T-helper 1 cell treated with Interleukin-12 subunit alpha and Interleukin-12 subunit beta and Interleukin-4 antibody, amounts not matched to agents 30 ng/mL and 1 ng/mL, for 36 hours (primary cell): Measurements from ENCODE around the gene FAM117B. TPM values are rescaled to one million over a fixed set of nuclear protein-coding genes. Genes with fewer than 3 reads are reported as not detected.
"Not testable (repeated sequence)": the region's sequence is repeated elsewhere in the genome, so short reads cannot be mapped to it uniquely, and the experiment has no call there.

Experiments
- intact Hi-C: fragments of 100-400 bp; cut with micrococcal nuclease; formaldehyde crosslinking; loops from one replicate; pipeline ENCODE4 v1.15.1; 2024
- total RNA-seq: library from RNA; stranded (reverse); gene quantifications from 2 replicates; pipeline ENCODE4 v1.2.3, GENCODE V29; 2022

The FAM117B gene
- total RNA-seq, 1 donor from 2014 or later: 5.2 TPM

DNA sequence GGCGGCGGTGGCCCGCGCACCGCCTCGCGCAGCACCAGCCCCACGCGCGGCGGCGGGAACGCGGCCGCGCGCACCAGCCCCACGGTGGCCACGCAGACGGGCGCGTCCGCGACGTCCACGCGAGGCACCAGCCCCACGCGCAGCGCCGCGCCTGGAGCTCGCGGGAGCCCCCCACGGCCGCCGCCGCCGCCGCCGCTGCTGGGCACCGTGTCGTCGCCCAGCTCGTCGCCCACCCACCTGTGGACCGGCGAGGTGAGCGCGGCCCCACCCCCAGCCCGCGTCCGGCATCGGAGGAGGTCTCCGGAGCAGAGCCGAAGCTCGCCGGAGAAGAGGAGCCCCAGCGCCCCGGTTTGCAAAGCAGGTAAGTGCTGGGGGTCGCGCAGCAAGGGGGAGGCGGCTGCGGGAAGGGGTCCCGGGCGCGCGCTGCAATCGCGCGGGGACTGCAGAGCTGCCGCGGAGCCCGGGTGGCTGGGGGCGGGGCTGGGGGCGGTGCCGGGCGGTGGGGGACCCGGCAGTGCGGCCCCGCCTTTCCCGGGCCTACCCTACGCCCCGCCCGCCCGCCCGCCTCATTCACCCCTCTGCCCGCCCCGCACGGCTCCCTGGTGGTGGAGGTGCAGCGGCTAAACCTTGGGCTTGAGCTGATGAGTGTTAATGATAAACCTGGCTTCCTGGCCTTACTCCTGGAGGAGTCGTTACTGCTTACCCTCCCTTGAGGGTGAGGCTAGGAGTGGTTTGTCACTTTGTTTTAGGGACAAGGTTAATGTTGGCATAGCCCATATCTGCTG lies 851 bp downstream of the FAM117B start:
- intact Hi-C loops: loop anchor here (1.0 to 10.0 kb wide), 14 partner anchors 35 to 1371 kb away; partner anchors contain the start of genes ABI2, ALS2, CASP8 and CD28

DNA sequence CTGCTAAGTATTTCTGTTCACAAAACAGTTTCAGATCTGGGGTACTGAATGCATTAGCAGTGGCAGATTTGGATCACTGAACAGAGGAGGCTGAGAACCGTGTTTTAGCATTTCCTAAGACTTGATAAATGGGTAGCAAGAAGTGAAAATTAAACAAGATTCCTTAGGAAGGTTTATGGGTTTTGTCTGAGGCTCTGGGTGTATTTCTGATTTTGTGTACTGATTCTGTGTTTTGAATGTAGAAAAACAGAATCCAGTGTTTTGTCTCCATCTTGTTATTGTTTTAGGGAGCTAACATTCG lies 1.4 kb downstream of the FAM117B start:
- intact Hi-C loops: loop anchor here (1.0 to 10.0 kb wide), 8 partner anchors 126 to 1371 kb away; partner anchors contain the start of genes ALS2, CASP8, CD28 and FZD7

DNA sequence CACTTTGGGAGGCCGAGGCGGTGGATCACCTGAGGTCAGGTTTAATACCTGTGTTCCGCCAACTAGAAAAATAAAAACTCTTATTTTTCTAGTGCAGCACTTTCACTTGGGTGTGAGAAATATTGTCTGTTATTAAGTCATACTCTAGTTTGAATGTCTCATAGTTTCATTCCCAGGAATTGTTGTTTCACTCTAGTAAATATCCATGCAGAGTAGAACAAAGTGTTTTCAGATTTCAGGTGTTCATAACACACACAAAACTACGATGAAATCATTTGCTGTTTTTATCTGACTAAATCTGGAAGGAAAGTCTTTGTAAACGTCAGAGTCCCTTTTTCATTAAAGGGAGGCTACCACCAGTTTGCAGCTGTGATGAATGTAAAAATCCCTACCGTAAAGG lies 4.0 kb downstream of the FAM117B start:
- intact Hi-C loops: loop anchor here (2.0 to 10.0 kb wide), 7 partner anchors 16 to 1374 kb away; partner anchors contain the start of genes CASP8, CD28, FZD7 and ICOS

DNA sequence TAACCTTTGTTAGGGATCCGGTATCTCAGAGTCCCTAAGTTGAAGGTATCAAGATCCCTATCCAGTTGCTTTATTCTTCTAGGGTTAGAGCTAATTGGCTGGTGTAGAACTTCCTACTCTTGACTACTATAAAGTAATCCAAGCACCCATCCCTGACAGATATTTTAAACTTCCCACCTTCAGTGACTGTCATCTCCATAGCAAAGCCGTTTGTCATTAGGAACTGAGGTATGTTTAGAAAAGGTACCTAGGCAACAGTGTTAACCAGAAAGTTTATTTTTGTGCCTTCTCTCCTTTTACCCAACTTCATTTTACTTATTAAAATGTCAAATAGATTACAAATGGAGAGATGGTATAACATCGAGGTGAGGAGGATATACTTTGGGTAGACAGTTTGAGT lies 4.5 kb downstream of the FAM117B start:
- intact Hi-C loops: loop anchor here (2.0 to 10.0 kb wide), 7 partner anchors 16 to 1374 kb away; partner anchors contain the start of genes CASP8, CD28, FZD7 and ICOS

DNA sequence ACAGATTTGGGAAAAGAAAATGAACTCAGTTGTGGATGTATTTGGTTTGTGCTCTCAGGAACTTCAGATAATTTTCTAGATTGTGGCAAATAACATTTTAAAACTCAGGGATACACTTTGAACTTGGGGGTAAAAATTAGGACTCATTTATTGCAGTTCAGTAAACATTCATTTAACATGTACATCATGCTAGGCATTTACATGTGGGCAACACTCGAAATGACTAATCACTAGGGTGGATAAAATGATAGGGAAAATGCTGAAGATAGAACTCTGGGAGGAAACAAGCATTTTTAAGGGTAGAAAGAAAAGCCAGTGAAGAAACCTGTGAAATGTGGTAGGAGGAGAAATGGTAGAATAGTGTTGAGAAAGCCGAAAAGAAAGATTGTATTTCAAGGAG lies 7.8 kb downstream of the FAM117B start:
- intact Hi-C loops: no loop called here

DNA sequence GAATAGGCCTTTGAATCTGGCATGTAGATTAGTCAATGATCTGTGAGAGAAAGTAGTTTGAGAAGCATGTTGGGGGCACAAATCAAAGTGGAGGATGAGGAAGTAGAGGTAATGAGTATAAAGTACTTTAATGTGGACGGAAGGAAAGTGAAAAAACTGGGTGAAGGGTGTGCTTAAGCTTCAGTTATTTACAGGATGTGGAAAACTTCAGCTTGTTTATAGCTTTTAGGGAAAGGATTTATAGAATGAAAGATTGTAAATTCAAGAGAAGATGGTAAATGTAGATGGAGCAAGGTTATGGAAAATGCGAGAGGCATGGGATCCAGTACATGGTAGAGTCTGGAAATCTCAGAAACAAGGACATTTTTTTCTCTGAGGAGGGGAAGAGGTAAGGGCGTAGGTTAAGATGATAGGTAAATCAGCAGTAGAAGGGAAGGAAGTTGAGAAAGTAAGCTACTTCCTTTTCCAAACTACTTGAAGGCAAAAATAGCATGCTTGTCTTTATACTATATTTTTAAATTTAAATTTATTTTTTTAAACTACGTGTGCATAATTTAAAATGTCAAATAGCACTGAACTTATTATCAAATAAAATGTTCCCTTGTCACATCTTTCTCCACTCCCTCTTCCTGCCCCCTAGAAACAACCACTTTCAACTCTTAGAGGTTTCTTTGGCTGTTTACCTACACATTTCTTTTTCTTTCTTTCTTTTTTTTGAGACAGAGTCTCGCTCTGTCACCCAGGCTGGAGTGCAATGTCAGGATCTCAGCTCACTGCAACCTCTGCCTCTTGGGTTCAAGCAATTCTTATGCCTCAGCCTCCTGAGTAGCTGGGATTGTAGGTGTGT lies 8.5 kb downstream of the FAM117B start:
- intact Hi-C loops: loop anchor here (1.0 kb wide), 1 partner anchor 9 kb away; the partner anchor contains the start of gene FAM117B

DNA sequence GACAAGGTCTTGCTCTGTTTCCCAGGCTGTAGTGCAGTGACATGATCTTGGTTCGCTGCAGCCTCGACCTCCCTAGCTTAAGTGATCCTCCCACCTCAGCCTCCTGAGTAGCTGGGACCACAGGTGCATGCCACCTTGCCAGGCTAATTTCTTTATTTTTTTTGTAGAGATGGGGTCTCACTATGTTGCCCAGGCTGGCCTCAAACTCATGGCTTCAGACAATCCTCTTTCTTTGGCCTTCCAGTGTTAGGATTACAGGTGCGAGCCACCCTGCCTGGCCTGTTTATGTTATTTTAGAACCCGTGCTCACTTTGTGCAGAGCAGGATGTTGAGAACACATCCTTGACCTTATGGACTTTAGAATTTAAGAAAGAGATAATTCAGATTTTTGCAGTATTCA lies 17.4 kb downstream of the FAM117B start:
- intact Hi-C loops: no loop called here

DNA sequence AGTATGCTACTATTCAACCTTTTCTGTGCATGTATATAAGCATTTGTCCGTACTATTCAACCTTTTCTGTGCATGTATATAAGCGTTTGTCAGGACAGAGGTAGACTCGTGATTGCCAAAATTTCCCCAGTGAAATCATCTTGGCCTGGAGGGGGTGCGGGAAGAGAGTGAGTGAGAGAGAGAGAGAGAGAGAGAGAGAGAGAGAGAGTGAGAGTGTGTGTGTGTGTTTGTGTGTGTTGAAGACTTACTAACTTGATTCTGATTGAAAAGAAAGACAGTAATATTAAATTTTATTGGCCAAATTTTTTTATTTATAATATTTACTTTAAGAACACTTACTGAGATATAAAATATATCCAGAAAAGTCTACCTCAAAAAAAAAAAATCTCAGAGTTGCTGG lies 19.1 kb downstream of the FAM117B start:
- intact Hi-C loops: loop anchor here (2.0 kb wide), 1 partner anchor 15 kb away; no protein-coding TSS in a partner anchor

DNA sequence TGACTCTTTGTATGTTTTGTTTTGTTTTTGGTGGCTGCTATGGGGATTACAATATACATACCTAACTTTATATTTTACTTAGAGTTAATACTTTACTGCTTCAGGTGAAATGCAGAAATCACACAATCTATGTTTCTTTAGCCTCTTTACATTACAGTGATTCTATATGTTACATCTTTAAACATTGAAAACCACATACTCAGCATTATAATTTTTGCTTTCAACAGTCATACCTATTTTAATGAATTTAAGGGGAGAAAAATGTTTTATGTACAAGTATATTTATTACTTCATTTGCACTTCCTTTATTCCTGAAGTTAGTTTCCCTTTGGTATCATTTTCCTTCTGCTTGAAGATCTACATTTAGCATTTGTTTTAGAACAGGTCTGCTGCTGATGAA lies 23.1 kb downstream of the FAM117B start:
- intact Hi-C loops: no loop called here

DNA sequence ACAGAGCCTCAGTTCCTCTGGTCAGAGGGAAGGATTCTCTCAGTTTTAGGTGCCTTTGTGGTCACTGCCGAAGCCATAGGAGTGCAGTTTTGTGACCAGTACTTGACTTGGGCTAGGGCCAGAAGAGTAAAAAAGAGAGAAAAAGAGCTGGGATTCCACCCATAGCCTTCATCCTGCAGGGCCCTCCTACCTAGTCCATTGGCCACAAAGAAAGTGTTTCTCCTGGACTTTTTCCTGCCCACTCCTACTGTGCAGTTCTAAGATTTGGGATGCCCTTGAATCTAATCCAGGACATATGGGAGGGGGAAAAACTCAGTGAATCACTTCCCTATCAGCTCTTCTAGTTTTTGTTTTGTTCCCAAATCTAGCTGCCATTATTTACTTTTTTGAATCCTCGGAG lies 26.0 kb downstream of the FAM117B start:
- intact Hi-C loops: no loop called here

DNA sequence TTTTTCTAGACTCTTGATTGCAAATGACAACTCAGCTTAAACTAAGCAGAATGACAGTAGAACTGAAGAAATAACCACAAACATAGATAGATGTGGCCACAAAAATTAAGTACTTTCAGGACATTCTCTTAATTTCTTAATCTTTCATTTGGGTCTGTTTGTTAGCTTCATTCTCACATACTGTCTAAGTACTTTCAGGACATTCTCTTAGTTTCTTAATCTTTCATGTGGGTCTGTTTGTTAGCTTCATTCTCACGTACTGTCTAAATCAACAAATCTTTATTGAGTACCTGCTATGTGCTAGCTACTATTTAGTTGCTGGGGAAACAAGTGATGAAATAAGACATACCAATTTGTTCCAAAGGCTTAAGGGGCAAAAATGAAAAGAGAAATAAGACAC lies 35.1 kb downstream of the FAM117B start:
- intact Hi-C loops: loop anchor here (2.0 kb wide), 1 partner anchor 35 kb away; the partner anchor contains the start of gene FAM117B

DNA sequence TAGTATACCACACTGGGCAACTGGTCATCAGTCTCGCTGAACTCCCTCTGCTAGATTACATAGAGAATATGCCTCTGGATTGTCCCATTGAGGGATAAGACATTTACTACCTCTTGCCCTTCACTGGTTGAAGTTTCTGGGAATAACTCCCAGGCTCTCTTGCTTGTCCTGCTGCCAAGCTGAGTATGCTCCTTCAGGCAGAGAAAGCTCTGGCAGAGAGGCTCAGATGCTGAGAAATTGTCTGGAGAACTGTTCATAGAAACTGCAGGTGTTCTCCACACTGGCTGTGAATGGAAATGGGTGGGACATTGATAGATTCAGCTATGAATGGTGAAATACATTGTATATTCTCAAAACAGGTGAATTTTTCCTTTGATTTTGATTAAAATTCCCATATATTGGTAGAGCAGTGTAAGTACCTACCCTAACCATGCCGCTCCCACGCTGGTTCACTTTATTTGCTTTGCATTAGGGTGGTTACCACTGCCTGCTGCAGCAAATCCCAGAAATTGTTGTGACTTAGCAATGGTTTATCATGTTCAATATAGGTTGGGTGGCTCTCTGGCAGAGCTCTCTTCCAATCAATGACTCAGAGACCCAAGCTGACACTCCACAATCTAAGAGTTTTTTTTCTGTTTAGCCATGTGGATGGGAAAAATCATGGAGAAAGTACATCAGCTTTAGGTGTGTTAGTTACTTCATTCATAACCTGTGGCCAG lies 36.7 kb downstream of the FAM117B start:
- intact Hi-C loops: loop anchor here (2.0 kb wide), 1 partner anchor 37 kb away; the partner anchor contains the start of gene FAM117B

DNA sequence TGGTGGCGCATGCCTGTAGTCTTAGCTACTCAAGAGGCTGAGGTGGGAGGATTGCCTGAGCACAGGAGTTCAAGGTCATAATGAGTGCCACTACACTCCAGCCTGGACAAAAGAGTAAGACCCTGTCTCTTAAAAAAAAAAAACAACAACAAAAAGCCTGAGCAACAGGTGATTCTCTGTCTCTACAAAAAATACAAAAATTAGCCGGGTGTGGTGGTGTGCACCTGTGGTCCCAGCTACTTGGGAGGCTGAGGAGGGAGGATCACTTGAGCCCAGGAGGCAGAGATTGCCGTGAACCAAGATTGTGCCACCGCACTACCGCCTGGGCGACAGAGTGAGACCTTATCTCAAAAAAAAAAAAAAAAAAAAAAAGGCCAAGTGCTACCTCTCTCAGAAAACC lies 40.3 kb downstream of the FAM117B start:
- intact Hi-C loops: not testable (repeated sequence)

DNA sequence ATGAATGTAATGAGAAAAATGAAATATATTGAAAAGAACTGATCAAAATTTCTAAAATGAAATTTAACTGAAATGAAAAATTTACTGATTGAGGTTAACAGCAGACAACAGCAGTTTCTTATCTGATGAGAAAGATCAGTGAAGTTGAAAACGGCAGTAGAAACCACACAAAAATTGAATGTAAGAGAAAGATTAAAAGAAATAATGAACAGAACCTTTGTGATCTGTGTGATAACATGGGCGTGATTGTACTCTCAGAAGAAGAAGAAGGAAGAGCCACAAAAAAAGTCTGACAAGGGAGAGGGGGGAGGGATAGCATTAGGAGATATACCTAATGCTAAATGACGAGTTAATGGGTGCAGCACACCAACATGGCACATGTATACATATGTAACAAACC lies 45.2 kb downstream of the FAM117B start:
- intact Hi-C loops: no loop called here

DNA sequence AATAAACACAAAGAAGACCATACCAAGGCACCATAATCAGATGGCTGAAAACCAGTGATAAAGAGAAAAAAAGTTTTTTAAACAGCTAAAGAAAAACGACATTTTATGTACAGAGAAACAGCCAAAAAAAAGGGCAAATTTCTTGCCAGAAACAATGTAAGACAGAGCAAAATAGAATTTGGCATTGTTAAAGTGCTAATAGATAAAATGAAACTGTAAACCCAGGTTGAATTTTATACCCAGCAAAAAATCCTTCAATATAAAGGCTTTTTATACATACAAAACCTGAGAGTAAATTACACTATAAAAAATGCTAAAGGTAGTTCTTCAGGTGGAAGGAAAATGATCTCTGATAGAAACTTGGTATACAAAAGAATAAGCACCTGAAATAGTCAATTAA lies 45.7 kb downstream of the FAM117B start:
- intact Hi-C loops: no loop called here

DNA sequence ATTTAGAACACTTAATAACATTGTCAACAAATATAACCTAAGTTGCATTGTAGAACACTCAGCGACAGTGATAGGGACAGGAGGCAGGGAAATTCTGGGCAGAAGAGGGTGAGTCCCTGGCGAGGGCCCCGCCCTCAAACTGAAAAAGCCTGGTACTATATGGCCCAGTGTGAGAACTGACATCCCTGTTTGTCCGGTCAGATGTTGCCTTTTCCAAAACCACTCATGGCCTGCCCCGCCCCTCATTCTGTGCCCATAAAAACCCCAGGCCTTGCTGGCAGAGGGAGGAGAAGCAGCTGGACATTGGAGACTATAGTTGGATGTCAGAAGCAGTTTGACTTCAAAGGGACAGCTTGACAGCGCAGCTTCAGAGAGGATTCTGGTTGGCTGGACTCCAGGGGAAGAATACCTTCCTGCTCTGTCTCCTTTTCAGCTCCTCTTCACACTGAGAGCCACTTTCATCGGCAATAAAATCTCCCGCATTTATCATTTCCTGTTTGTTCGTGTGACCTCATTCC lies 47.0 kb downstream of the FAM117B start:
- intact Hi-C loops: no loop called here

DNA sequence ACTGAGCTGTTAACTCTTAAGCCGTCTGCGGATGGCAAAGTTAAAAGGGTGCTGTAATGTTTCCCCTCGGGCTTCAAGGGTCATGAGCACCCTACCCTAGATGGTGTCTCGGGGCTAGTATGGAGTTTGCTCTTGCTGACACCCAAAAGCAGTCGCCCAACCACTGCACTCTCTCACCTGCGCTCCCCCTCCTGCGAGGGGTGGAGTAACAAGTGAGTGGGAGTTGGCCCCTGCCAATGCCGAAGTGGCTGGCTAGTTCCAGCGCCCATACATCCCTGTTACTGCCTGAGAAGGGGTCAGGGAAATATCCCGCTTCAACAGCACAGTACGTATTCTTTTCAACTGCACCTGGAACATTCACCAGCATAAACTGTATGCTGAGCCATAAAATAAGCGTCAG lies 47.5 kb downstream of the FAM117B start:
- intact Hi-C loops: no loop called here

DNA sequence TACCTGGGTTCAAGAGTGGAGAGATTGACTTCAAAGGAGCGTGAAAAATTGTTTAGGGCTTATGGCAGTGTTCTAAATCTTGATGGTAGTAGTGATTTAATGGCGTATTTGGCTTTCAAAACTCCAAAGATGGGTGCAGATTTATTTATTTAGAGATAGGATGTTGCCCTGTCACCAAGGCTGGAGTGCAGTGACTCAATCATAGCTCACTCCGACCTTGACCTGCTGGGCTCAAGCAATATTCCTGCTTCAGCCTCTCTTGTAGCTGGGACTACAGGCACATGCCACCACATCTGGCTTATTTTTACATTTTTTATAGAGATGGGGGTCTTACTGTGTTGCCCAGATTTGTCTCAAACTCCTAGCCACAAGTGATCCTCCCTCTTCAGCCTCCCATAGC lies 52.5 kb downstream of the FAM117B start:
- intact Hi-C loops: no loop called here

DNA sequence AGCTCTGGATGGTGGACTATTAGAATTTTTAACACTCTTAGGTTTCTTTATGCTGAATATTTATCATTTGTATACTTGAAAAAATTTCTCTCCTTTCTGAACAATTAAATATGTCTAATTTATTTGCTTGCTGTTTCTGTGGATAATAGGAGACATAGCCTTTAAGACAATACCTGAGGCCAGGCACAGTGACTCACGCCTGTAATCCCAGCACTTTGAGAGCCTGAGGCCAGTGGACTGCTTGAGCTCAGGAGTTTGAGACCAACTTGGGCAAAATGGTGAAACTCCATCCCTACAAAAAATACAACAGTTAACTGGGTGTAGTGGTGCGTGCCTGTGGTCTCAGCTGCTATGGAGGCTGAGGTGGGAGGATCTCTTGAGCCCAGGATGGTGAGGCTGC lies 54.7 kb downstream of the FAM117B start:
- intact Hi-C loops: no loop called here

DNA sequence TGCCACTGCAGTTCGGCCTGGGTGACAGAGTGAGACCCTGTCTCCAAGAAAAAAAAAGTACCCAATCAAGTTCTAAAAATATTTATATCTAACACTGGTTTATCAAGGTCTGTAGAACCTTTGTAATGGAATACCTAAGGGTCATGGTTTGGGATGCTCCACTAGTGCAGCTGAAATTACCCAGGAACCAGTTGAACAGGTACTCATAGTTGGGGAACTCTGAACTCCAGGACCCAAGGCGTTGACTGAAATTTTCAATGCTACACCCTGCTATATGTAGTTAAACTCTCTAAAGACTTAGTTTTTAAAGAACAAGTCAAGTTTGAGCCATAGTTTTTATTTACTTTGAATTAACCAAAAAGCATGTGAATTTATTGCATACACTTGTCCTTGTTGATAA lies 55.1 kb downstream of the FAM117B start:
- intact Hi-C loops: no loop called here

DNA sequence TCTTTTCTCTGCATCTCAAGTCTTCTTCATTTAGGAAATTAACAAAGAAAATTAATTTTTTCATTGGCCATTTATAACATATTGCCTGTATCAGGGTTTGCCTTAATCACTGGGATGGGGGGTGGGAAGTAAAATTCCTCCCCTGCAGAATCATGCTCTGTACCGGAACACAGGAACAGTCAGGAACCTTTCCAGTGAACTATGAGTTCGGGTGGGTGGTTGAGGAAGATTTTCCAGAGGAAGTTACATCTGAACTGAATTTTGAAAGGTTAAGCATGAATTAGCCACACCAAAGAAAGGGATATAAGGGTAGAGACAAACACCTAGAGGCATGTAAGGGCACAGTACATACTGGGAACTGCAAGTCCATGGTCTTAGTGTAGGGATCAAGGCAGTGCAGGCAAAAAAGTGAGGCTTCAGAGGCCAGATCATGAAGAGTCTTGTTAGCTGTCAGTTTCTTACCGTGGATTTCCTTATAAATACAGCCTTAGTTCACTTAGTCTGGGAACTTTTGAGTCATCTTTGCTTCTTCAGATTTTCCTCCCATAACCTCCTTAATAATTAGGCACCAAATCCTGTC lies 55.6 kb downstream of the FAM117B start:
- intact Hi-C loops: no loop called here
